Mammary microvascular endothelial cell (primary cell): ENCODE data around the gene RBMY1B. TPM values are rescaled to one million over a fixed set of nuclear protein-coding genes. Genes with fewer than 3 reads are reported as not detected.

Source experiments
- total RNA-seq: library from RNA; depleted of rRNA; stranded (reverse); fragments of >200 nt; gene quantifications from 2 replicates; pipeline ENCODE4 v1.2.3, GENCODE V29; 2015

The RBMY1B gene
- not detected in 2 replicates for total RNA-seq

GRCh38 chrY:21511038-21511437 lies at the start of gene RBMY1B:
TSS of gene RBMY1B (plus strand) at chrY:21511338. CDS start at chrY:21513351, 2,013 bp downstream.

GRCh38 chrY:21534579-21534978 lies 23.4 kb downstream of the RBMY1B start, which contains the start of gene RBMY1A1:
TSS of gene RBMY1A1 (plus strand) at chrY:21534879. CDS start at chrY:21536892, 2,013 bp downstream.

Other genes starting within 250 kb of the RBMY1B start
- gene RBMY1A1, start 23.5 kb downstream of the RBMY1B start, total RNA-seq: not detected in 2 replicates